ENCODE data around the gene FCN1.

Gene FCN1

GRCh38 chr9:134884492-134884891, 33.2 kb downstream of the FCN1 start:
- no peak for DNase-seq (ENCODE audit: extremely low read depth, low read depth)
- H3K4me3 ChIP-seq (replicated peaks; ENCODE audit: low read depth, low read length) = no peak overlapping the region
- no peak for TF ChIP-seq CTCF (IDR thresholded peaks at IDR 0.05; ENCODE audit: low read depth, low read length, missing control alignments)

- no peak for TF ChIP-seq CTCF (IDR thresholded peaks at IDR 0.05; ENCODE audit: low read depth, low read length, missing control alignments)
- DNase-seq (ENCODE audit: extremely low read depth, low read depth) = no peak
- no peak overlapping the region for H3K4me3 ChIP-seq (replicated peaks; ENCODE audit: low read depth, low read length)
Observed at GRCh38 chr9:134883040-134883782, 34.5 kb downstream of the FCN1 start.

- no peak for TF ChIP-seq CTCF (IDR thresholded peaks at IDR 0.05; ENCODE audit: low read depth, low read length, missing control alignments)
- no peak for DNase-seq (ENCODE audit: extremely low read depth, low read depth)
- H3K4me3 ChIP-seq (replicated peaks; ENCODE audit: low read depth, low read length) = no peak overlapping the region
Observed at GRCh38 chr9:134882204-134882785, 35.4 kb downstream of the FCN1 start.

GRCh38 chr9:134881313-134881670, 36.4 kb downstream of the FCN1 start:
- no peak for TF ChIP-seq CTCF (IDR thresholded peaks at IDR 0.05; ENCODE audit: low read depth, low read length, missing control alignments)
- H3K4me3 ChIP-seq (replicated peaks; ENCODE audit: low read depth, low read length) = no peak overlapping the region
- no peak for DNase-seq (ENCODE audit: extremely low read depth, low read depth)

- TF ChIP-seq CTCF (IDR thresholded peaks at IDR 0.05; ENCODE audit: low read depth, low read length, missing control alignments) = no peak
- H3K4me3 ChIP-seq (replicated peaks; ENCODE audit: low read depth, low read length) = no peak within 1 kb of the TSS
- no peak for DNase-seq (ENCODE audit: extremely low read depth, low read depth)
Observed at GRCh38 chr9:134880484-134881312, 37.0 kb downstream of the FCN1 start, which contains the start of gene FCN2. FCN2 (plus strand) TSS chr9:134880810; CDS start chr9:134880822, 12 bp downstream.

GRCh38 chr9:134879664-134880483, 37.8 kb downstream of the FCN1 start:
- DNase-seq (ENCODE audit: extremely low read depth, low read depth) = no peak
- TF ChIP-seq CTCF (IDR thresholded peaks at IDR 0.05; ENCODE audit: low read depth, low read length, missing control alignments) = no peak
- no peak overlapping the region for H3K4me3 ChIP-seq (replicated peaks; ENCODE audit: low read depth, low read length)

Measured in HFF-Myc (cell line).